RWPE1 (cell line): Measurements from ENCODE around the gene RAB35.

ENCODE experiments used
- CTCF ChIA-PET: fragments of 350-600 bp; sonication (Branson Sonifier 250); formaldehyde crosslinking; extraction: SDS; loops from one replicate; lab custom pipeline; 2021; lab: Yijun Ruan, JAX
- POLR2A ChIA-PET: fragments of 400-600 bp; formaldehyde crosslinking; extraction: SDS; loops from one replicate; lab custom pipeline; 2020; ENCODE audit warnings: antibody characterized with exemption; ENCODE audit not compliant: low non-redundant PET; lab: Yijun Ruan, JAX
- DNase-seq: peaks from one replicate; pipeline ENCODE4 v3.0.0; 2012; ENCODE audit warnings: low spot score
- H3K27ac ChIP-seq: fragments of 450-650 bp; 2 replicates; pipeline ENCODE4 v1.5.1; 2017
- CTCF ChIP-seq: fragments of 450-650 bp; conservative IDR thresholded peaks from 2 replicates; pipeline ENCODE4 v1.5.1; 2017; ENCODE audit warnings: low read depth, mild to moderate bottlenecking

The RAB35 gene

GRCh38 chr12:120137833-120138232, 21.3 kb upstream of the RAB35 start:
- POLR2A ChIA-PET: no interaction called here
- no peak for DNase-seq
- TF ChIP-seq CTCF: no peak
- CTCF ChIA-PET: no interaction called here
- no peak overlapping the region for H3K27ac ChIP-seq

- POLR2A ChIA-PET: no interaction called here
- no peak for TF ChIP-seq CTCF
- CTCF ChIA-PET: interaction anchor here (0.7 kb wide), 1 partner anchor 1223 kb away, joined by 3 read pairs; no protein-coding TSS in a partner anchor
- H3K27ac ChIP-seq: no peak overlapping the region
- DNase-seq: no peak
These were observed 19.7 kb upstream of the RAB35 start for GRCh38 chr12:120136093-120136770.

- DNase-seq: no peak
- ChIA-PET POLR2A (no interaction called here), CTCF (no interaction called here)
- TF ChIP-seq CTCF: no peak
- H3K27ac ChIP-seq: peak overlapping the region; percentile 6; the same call in 1 of the 2 replicates
These were observed 17.9 kb upstream of the RAB35 start for GRCh38 chr12:120134307-120134980.

- DNase-seq: no peak
- peak overlapping the region; percentile 11; the same call in 1 of the 2 replicates for H3K27ac ChIP-seq
- ChIA-PET POLR2A (no interaction called here), CTCF (interaction anchor here (1.6 kb wide), 1 partner anchor 10 kb away, joined by 4 read pairs; no protein-coding TSS in a partner anchor)
- TF ChIP-seq CTCF: no peak
These were observed 16.4 kb upstream of the RAB35 start for GRCh38 chr12:120132863-120133385.

GRCh38 chr12:120132054-120132836, 15.7 kb upstream of the RAB35 start:
- no peak for TF ChIP-seq CTCF
- H3K27ac ChIP-seq: peak overlapping the region; percentile 11; the same call in 1 of the 2 replicates
- ChIA-PET CTCF (interaction anchor here (1.6 kb wide), 1 partner anchor 10 kb away, joined by 4 read pairs; no protein-coding TSS in a partner anchor), POLR2A (interaction anchor here (0.6 kb wide), 1 partner anchor 34 kb away, joined by 8 read pairs; no protein-coding TSS in a partner anchor)
- DNase-seq: no peak

GRCh38 chr12:120131116-120131515, 14.6 kb upstream of the RAB35 start:
- no peak for DNase-seq
- CTCF ChIA-PET: interaction anchor here (1.6 kb wide), 1 partner anchor 8 kb away, joined by 4 read pairs; no protein-coding TSS in a partner anchor
- no peak overlapping the region for H3K27ac ChIP-seq
- TF ChIP-seq CTCF: no peak
- POLR2A ChIA-PET: no interaction called here
